Choroid plexus epithelial cell (primary cell): ENCODE data around the gene PLA2G1B.
"Not testable (repeated sequence)": the region's sequence is repeated elsewhere in the genome, so short reads cannot be mapped to it uniquely, and the experiment has no call there.

ENCODE experiments used
- DNase-seq: peaks from one replicate; pipeline ENCODE4 v3.0.0-alpha.2; 2010; ENCODE audit warnings: low read depth
- H3K4me3 ChIP-seq: 2 replicates; pipeline ENCODE4 v1.5.1; 2011; ENCODE audit warnings: low read depth, mild to moderate bottlenecking, control low read depth, low read length, moderate library complexity
- CTCF ChIP-seq: conservative IDR thresholded peaks from 2 replicates; pipeline ENCODE4 v1.5.1; 2011; ENCODE audit warnings: low read depth, mild to moderate bottlenecking, control low read depth, inconsistent platforms, low read length, moderate library complexity

Gene PLA2G1B

GRCh38 chr12:120342175-120343038 lies 14.8 kb upstream of the PLA2G1B start:
- no peak for DNase-seq
- no peak overlapping the region for H3K4me3 ChIP-seq
- no peak for TF ChIP-seq CTCF

DNA sequence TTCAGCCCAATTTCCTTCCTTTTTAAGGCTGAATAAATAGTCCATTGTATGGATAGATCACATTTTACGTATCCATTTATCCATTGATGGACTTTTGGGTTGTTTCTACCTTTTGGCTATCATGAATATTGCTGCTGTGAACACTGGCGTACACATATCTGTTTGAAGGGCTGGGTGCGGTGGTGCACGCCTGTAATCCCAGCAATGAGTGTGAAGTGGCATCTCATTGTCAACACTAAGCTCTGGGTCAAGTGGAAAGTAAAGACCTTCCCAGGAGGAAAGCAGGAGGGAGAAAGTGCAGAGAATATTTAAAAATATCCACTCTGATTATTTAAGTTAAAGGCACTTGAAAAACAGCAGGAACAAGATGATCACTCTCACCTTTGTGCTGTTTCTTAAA lies 11.7 kb upstream of the PLA2G1B start:
- no peak for TF ChIP-seq CTCF
- no peak for DNase-seq

DNA sequence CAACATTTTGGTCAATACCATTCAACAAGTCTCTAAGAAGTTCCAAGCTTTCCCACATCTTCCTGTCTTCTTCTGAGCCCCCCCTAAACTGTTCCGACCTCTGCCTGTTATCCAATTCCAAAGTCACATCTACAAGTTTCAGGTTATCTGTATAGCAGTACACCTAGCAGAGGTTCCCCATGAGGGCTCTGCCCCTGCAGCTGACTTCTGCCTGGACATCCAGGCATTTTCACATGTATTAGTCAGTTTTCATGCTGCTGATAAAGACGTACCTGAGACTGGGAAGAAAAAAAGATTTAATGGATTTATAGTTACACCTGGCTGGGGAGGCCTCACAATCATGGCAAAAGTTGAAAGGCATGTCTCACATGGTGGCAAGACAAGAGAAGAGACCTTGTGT lies 10.2 kb upstream of the PLA2G1B start:
- no peak for TF ChIP-seq CTCF
- DNase-seq: no peak
- no peak overlapping the region for H3K4me3 ChIP-seq

More for the DNA sequence above, 11.7 kb upstream of the PLA2G1B start:
- H3K4me3 ChIP-seq: no peak overlapping the region

- DNase-seq, H3K4me3 ChIP-seq: not testable (repeated sequence)
Observed at GRCh38 chr12:120336392-120336791, 8.8 kb upstream of the PLA2G1B start.

GRCh38 chr12:120335447-120335846 lies 7.9 kb upstream of the PLA2G1B start:
- H3K4me3 ChIP-seq: not testable (repeated sequence)
- peak; percentile 65 for DNase-seq
- TF ChIP-seq CTCF: peak; percentile 75

- DNase-seq: no peak
- no peak overlapping the region for H3K4me3 ChIP-seq
- no peak for TF ChIP-seq CTCF
Observed at GRCh38 chr12:120332523-120332922, 4.9 kb upstream of the PLA2G1B start.

- no peak for DNase-seq
- H3K4me3 ChIP-seq: no peak overlapping the region
- no peak for TF ChIP-seq CTCF
Observed at GRCh38 chr12:120332041-120332440, 4.5 kb upstream of the PLA2G1B start.
